Right forelimb (tissue), 1 donor: ENCODE data around the gene MPV17L2.

Experiments used
- DNase-seq: peaks from one replicate; pipeline ENCODE4 v3.0.0-alpha.2; 2018

Gene MPV17L2

GRCh38 chr19:18160971-18161635, 31.9 kb upstream of the MPV17L2 start:
- DNase-seq, result peak; percentile 83

- DNase-seq, result no peak
These were observed 31.4 kb upstream of the MPV17L2 start for GRCh38 chr19:18161636-18162002.

GRCh38 chr19:18164072-18164471, 28.9 kb upstream of the MPV17L2 start:
- no peak for DNase-seq

- DNase-seq, result no peak
These were observed 27.0 kb upstream of the MPV17L2 start for GRCh38 chr19:18165794-18166544.

- DNase-seq, result no peak
These were observed 26.0 kb upstream of the MPV17L2 start for GRCh38 chr19:18167011-18167410.

GRCh38 chr19:18167975-18168645, 24.9 kb upstream of the MPV17L2 start:
- DNase-seq, result no peak

- DNase-seq, result no peak
These were observed 24.2 kb upstream of the MPV17L2 start for GRCh38 chr19:18168673-18169381.

- no peak for DNase-seq
These were observed 22.2 kb upstream of the MPV17L2 start for GRCh38 chr19:18170714-18171255.

- no peak for DNase-seq
These were observed 21.3 kb upstream of the MPV17L2 start for GRCh38 chr19:18171605-18172327.

- DNase-seq, result no peak
These were observed 20.5 kb upstream of the MPV17L2 start for GRCh38 chr19:18172331-18173053.

GRCh38 chr19:18173054-18173571, 19.9 kb upstream of the MPV17L2 start:
- no peak for DNase-seq

- no peak for DNase-seq
These were observed 19.3 kb upstream of the MPV17L2 start, which contains the start of gene IFI30 for GRCh38 chr19:18173572-18174288. IFI30 (plus strand) TSS chr19:18173813; CDS start chr19:18173842, 29 bp downstream.

- DNase-seq, result no peak
These were observed 18.0 kb upstream of the MPV17L2 start for GRCh38 chr19:18174983-18175382.

- no peak for DNase-seq
These were observed 16.4 kb upstream of the MPV17L2 start for GRCh38 chr19:18176367-18177310.

GRCh38 chr19:18179957-18180356, 13.1 kb upstream of the MPV17L2 start:
- DNase-seq, result no peak

- DNase-seq, result no peak
These were observed 9.5 kb upstream of the MPV17L2 start for GRCh38 chr19:18183529-18183928.

GRCh38 chr19:18185538-18185937, 7.5 kb upstream of the MPV17L2 start:
- DNase-seq, result no peak

GRCh38 chr19:18190278-18190677, 2.7 kb upstream of the MPV17L2 start:
- no peak for DNase-seq

GRCh38 chr19:18191640-18192062, 1.4 kb upstream of the MPV17L2 start:
- no peak for DNase-seq
